HuH-7 (cell line): Measurements from ENCODE around the gene THBS4.

Experiments used
- DNase-seq: peaks from one replicate; pipeline ENCODE4 v3.0.0; 2011; ENCODE audit warnings: low spot score

THBS4 gene

GRCh38 chr5:80116465-80116864, 81.3 kb downstream of the THBS4 start:
- DNase-seq: no peak

GRCh38 chr5:80117446-80117845, 82.3 kb downstream of the THBS4 start:
- DNase-seq: no peak

- DNase-seq: no peak
These were observed 84.2 kb downstream of the THBS4 start for GRCh38 chr5:80119372-80119771.

GRCh38 chr5:80122579-80122978, 87.4 kb downstream of the THBS4 start:
- no peak for DNase-seq

- DNase-seq: no peak
These were observed 89.2 kb downstream of the THBS4 start for GRCh38 chr5:80124121-80124918.

GRCh38 chr5:80125022-80125961, 90.1 kb downstream of the THBS4 start:
- no peak for DNase-seq

GRCh38 chr5:80125962-80126480, 90.9 kb downstream of the THBS4 start:
- DNase-seq: no peak

- no peak for DNase-seq
These were observed 92.0 kb downstream of the THBS4 start for GRCh38 chr5:80127116-80127552.

GRCh38 chr5:80128141-80128540, 93.0 kb downstream of the THBS4 start:
- peak; percentile 19 for DNase-seq

- DNase-seq: no peak
These were observed 94.0 kb downstream of the THBS4 start for GRCh38 chr5:80129146-80129545.
